ENCODE results near the gene REV3L.
A peak's percentile ranks its signal among the peaks of the same experiment; 100 is the strongest.

Gene REV3L

GRCh38 chr6:111428811-111429210, 54.2 kb downstream of the REV3L start:
- Histone ChIP-seq H3K27ac (no peak overlapping the region), H3K9me3 (ENCODE audit: control insufficient read depth, low read length) (no peaks in the 10 kb centered on the region), H3K4me1 (peaks cover 12% of the 10 kb centered on the region), H3K4me3 (ENCODE audit: low read depth, low read length) (no peak overlapping the region), H3K4me2 (ENCODE audit: low read length) (no peak overlapping the region), H3K27me3 (ENCODE audit: control insufficient read depth, insufficient read depth, low read length) (no peaks in the 10 kb centered on the region), H3K79me2 (peaks cover 21% of the 10 kb centered on the region), H3K36me3 (ENCODE audit: control insufficient read depth, insufficient read depth, low read length) (no peaks in the 10 kb centered on the region), H2AFZ (no peak overlapping the region), H3K9ac (no peak overlapping the region)
- no peak for TF ChIP-seq CTCF (IDR thresholded peaks at IDR 0.05)

- H3K4me3 ChIP-seq (ENCODE audit: low read depth, low read length), result no peak overlapping the region
- no peaks in the 10 kb centered on the region for H3K9me3 ChIP-seq (ENCODE audit: control insufficient read depth, low read length)
- H3K9ac ChIP-seq, result no peak overlapping the region
- no peaks in the 10 kb centered on the region for H3K36me3 ChIP-seq (ENCODE audit: control insufficient read depth, insufficient read depth, low read length)
- no peaks in the 10 kb centered on the region for H3K27me3 ChIP-seq (ENCODE audit: control insufficient read depth, insufficient read depth, low read length)
- H3K4me2 ChIP-seq (ENCODE audit: low read length), result no peak overlapping the region
- H2AFZ ChIP-seq, result no peak overlapping the region
- H3K27ac ChIP-seq, result no peak overlapping the region
- H3K4me1 ChIP-seq, result peaks cover 16% of the 10 kb centered on the region
- peaks cover 24% of the 10 kb centered on the region for H3K79me2 ChIP-seq
- no peak for TF ChIP-seq CTCF (IDR thresholded peaks at IDR 0.05)
These were observed 55.5 kb downstream of the REV3L start for GRCh38 chr6:111427341-111428116.

- Histone ChIP-seq H3K4me2 (ENCODE audit: low read length) (peak overlapping the region; percentile 8), H3K4me3 (ENCODE audit: low read depth, low read length) (no peak overlapping the region), H3K36me3 (ENCODE audit: control insufficient read depth, insufficient read depth, low read length) (no peaks in the 10 kb centered on the region), H3K4me1 (peaks cover 13% of the 10 kb centered on the region), H3K9me3 (ENCODE audit: control insufficient read depth, low read length) (no peaks in the 10 kb centered on the region), H3K27me3 (ENCODE audit: control insufficient read depth, insufficient read depth, low read length) (no peaks in the 10 kb centered on the region), H3K27ac (no peak overlapping the region), H2AFZ (no peak overlapping the region), H3K9ac (no peak overlapping the region), H3K79me2 (peaks cover 25% of the 10 kb centered on the region)
- TF ChIP-seq CTCF (IDR thresholded peaks at IDR 0.05), result no peak
These were observed 58.8 kb downstream of the REV3L start for GRCh38 chr6:111423960-111424846.

- peaks cover 25% of the 10 kb centered on the region for H3K79me2 ChIP-seq
- no peak overlapping the region for H3K27ac ChIP-seq
- H3K36me3 ChIP-seq (ENCODE audit: control insufficient read depth, insufficient read depth, low read length), result no peaks in the 10 kb centered on the region
These were observed 59.9 kb downstream of the REV3L start for GRCh38 chr6:111423055-111423633.

More at GRCh38 chr6:111423055-111423633, 59.9 kb downstream of the REV3L start:
- no peaks in the 10 kb centered on the region for H3K9me3 ChIP-seq (ENCODE audit: control insufficient read depth, low read length)
- H3K4me2 ChIP-seq (ENCODE audit: low read length), result no peak overlapping the region
- no peak overlapping the region for H2AFZ ChIP-seq
- no peaks in the 10 kb centered on the region for H3K27me3 ChIP-seq (ENCODE audit: control insufficient read depth, insufficient read depth, low read length)
- no peak overlapping the region for H3K9ac ChIP-seq
- H3K4me1 ChIP-seq, result peaks cover 13% of the 10 kb centered on the region
- no peak overlapping the region for H3K4me3 ChIP-seq (ENCODE audit: low read depth, low read length)
- no peak for TF ChIP-seq CTCF (IDR thresholded peaks at IDR 0.05)
